Activated B cell treated with CpG ODN at 0.5 μM for 24 hours (primary cell): ENCODE results near the gene MDM2. TPM values are rescaled to one million over a fixed set of nuclear protein-coding genes. Genes with fewer than 3 reads are reported as not detected.
A peak's percentile ranks its signal among the peaks of the same experiment; 100 is the strongest.

Source experiments
- ATAC-seq: fragments of 200-7000 bp; cut with Tn5 transposase; one replicate; pipeline ENCODE4 v1.10.0; 2021; ENCODE audit warnings: low read depth, mild to moderate bottlenecking, moderate library complexity
- CTCF ChIA-PET: fragments of 350-600 bp; sonication (Branson Sonifier 250); formaldehyde crosslinking; loops from one replicate; lab custom pipeline; 2021; ENCODE audit warnings: antibody characterized with exemption; lab: Charles Lee
- POLR2A ChIA-PET: fragments of 350-600 bp; sonication (Branson Sonifier 250); formaldehyde crosslinking; loops from one replicate; lab custom pipeline; 2021; ENCODE audit warnings: antibody characterized with exemption; lab: Charles Lee
- DNase-seq: peaks from one replicate; pipeline ENCODE4 v3.0.0; 2022
- H3K27ac Mint-ChIP-seq: one replicate; pipeline ENCODE4 v1.8.0; 2020; ENCODE audit warnings: mixed read lengths
- H3K27me3 Mint-ChIP-seq: one replicate; pipeline ENCODE4 v1.8.0; 2021; ENCODE audit warnings: mixed read lengths
- H3K36me3 Mint-ChIP-seq: one replicate; pipeline ENCODE4 v1.8.0; 2021; ENCODE audit warnings: low read depth, mixed read lengths
- H3K4me1 Mint-ChIP-seq: one replicate; pipeline ENCODE4 v1.8.0; 2021; ENCODE audit warnings: mixed read lengths
- H3K4me3 Mint-ChIP-seq: one replicate; pipeline ENCODE4 v1.8.0; 2020; ENCODE audit warnings: mild to moderate bottlenecking, mixed read lengths
- H3K9me3 Mint-ChIP-seq: one replicate; pipeline ENCODE4 v1.8.0; 2020; ENCODE audit warnings: mixed read lengths
- intact Hi-C: fragments of 100-400 bp; cut with micrococcal nuclease; formaldehyde crosslinking; loops from one replicate; pipeline ENCODE4 v1.15.1; 2024
- total RNA-seq: library from RNA; stranded (reverse); gene quantifications from 2 replicates; pipeline ENCODE4 v1.2.3, GENCODE V29; 2022
- TF ChIP-seq, protein P1 (sequence below): fragments of 200-600 bp; IDR thresholded peaks from one replicate; pipeline ENCODE4 v1.8.0; 2022; ENCODE audit warnings: antibody characterized with exemption, mild to moderate bottlenecking

Gene MDM2
- total RNA-seq, 1 donor from 2014 or later: 90.8 TPM

- no peak overlapping the region for H3K4me3 Mint-ChIP-seq
- DNase-seq (no peak), ATAC-seq (peak; percentile 89)
- no peak overlapping the region for H3K27ac Mint-ChIP-seq
- POLR2A ChIA-PET: interaction anchor here (1.9 kb wide), 1 partner anchor 15 kb away, joined by 6 read pairs; the partner anchor contains the start of gene MDM2
- CTCF ChIA-PET: no interaction called here
- no peaks in the 10 kb centered on the region for H3K36me3 Mint-ChIP-seq
- H3K9me3 Mint-ChIP-seq: no peaks in the 10 kb centered on the region
- TF ChIP-seq, protein P1, sequence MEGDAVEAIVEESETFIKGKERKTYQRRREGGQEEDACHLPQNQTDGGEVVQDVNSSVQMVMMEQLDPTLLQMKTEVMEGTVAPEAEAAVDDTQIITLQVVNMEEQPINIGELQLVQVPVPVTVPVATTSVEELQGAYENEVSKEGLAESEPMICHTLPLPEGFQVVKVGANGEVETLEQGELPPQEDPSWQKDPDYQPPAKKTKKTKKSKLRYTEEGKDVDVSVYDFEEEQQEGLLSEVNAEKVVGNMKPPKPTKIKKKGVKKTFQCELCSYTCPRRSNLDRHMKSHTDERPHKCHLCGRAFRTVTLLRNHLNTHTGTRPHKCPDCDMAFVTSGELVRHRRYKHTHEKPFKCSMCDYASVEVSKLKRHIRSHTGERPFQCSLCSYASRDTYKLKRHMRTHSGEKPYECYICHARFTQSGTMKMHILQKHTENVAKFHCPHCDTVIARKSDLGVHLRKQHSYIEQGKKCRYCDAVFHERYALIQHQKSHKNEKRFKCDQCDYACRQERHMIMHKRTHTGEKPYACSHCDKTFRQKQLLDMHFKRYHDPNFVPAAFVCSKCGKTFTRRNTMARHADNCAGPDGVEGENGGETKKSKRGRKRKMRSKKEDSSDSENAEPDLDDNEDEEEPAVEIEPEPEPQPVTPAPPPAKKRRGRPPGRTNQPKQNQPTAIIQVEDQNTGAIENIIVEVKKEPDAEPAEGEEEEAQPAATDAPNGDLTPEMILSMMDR: no peak
- peaks cover 8% of the 10 kb centered on the region for H3K4me1 Mint-ChIP-seq
- intact Hi-C loops: no loop called here
- H3K27me3 Mint-ChIP-seq: no peaks in the 10 kb centered on the region
These were observed 15.0 kb upstream of the MDM2 start for GRCh38 chr12:68792952-68793351.

- DNase-seq (no peak), ATAC-seq (no peak)
- no peak overlapping the region for H3K27ac Mint-ChIP-seq
- no peaks in the 10 kb centered on the region for H3K27me3 Mint-ChIP-seq
- ChIA-PET CTCF (no interaction called here), POLR2A (interaction anchor here (1.9 kb wide), 1 partner anchor 15 kb away, joined by 6 read pairs; the partner anchor contains the start of gene MDM2)
- intact Hi-C loops: no loop called here
- H3K4me3 Mint-ChIP-seq: no peak overlapping the region
- no peaks in the 10 kb centered on the region for H3K36me3 Mint-ChIP-seq
- peaks cover 6% of the 10 kb centered on the region for H3K4me1 Mint-ChIP-seq
- no peaks in the 10 kb centered on the region for H3K9me3 Mint-ChIP-seq
- TF ChIP-seq, protein P1: no peak
These were observed 14.5 kb upstream of the MDM2 start for GRCh38 chr12:68793436-68793835.

DNA sequence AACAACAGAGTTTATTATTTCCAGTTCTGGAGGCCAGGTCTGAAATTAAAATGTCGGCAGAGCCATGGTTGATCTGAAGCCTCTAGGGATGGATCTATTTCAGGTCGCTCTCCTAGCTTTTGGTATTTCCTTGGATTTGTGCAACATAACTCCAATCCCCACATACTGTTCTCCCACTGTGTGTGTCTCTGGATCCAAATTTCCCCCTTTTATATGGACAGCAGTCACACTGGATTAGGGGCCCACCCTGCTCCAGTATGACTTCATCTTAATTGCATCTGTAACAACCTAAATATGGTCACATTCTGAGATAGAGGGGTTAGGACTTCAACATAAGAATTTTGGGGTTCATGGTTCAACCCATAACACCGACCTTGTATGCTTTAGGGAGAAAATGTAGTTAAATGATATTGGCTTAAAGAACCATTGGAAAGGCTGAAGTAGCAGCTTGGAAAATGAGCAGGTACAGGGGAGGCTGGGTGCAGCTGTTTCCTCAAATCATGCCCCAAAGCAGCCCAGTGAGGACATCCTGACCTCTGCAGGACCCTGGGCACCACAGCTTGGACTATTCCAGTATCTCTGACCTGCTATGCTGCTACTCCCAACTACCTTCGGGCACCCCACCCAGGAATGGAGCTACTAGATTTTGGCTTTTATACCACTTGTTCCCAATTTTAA, 13.9 kb upstream of the MDM2 start:
- Mint-ChIP-seq H3K9me3 (no peaks in the 10 kb centered on the region), H3K36me3 (no peaks in the 10 kb centered on the region), H3K4me1 (peaks cover 5% of the 10 kb centered on the region), H3K27me3 (no peaks in the 10 kb centered on the region), H3K4me3 (no peak overlapping the region), H3K27ac (no peak overlapping the region)
- CTCF ChIA-PET: interaction anchor here (0.5 kb wide), 1 partner anchor 13 kb away, joined by 3 read pairs; no protein-coding TSS in a partner anchor
- DNase-seq (no peak), ATAC-seq (no peak)
- TF ChIP-seq, protein P1: no peak
- intact Hi-C loops: no loop called here
- POLR2A ChIA-PET: interaction anchor here (1.9 kb wide), 1 partner anchor 14 kb away, joined by 6 read pairs; the partner anchor contains the start of gene MDM2

- ChIA-PET POLR2A (no interaction called here), CTCF (no interaction called here)
- intact Hi-C loops: no loop called here
- ATAC-seq: no peak
- H3K27me3 Mint-ChIP-seq: no peaks in the 10 kb centered on the region
- no peak for DNase-seq
- H3K9me3 Mint-ChIP-seq: no peaks in the 10 kb centered on the region
- peaks cover 3% of the 10 kb centered on the region for H3K4me1 Mint-ChIP-seq
- no peak overlapping the region for H3K4me3 Mint-ChIP-seq
- no peaks in the 10 kb centered on the region for H3K36me3 Mint-ChIP-seq
- no peak overlapping the region for H3K27ac Mint-ChIP-seq
- TF ChIP-seq, protein P1: no peak
These were observed 13.2 kb upstream of the MDM2 start for GRCh38 chr12:68794653-68795251.

GRCh38 chr12:68796399-68796798, 11.6 kb upstream of the MDM2 start:
- ChIA-PET POLR2A (interaction anchor here (0.7 kb wide), 1 partner anchor 9 kb away, joined by 5 read pairs; no protein-coding TSS in a partner anchor), CTCF (interaction anchor here (0.9 kb wide), 1 partner anchor 12 kb away, joined by 4 read pairs; the partner anchor contains the start of gene MDM2)
- TF ChIP-seq, protein P1: no peak
- no peaks in the 10 kb centered on the region for H3K4me1 Mint-ChIP-seq
- intact Hi-C loops: no loop called here
- DNase-seq (no peak), ATAC-seq (no peak)
- no peak overlapping the region for H3K27ac Mint-ChIP-seq
- H3K4me3 Mint-ChIP-seq: no peak overlapping the region
- H3K36me3 Mint-ChIP-seq: no peaks in the 10 kb centered on the region
- no peaks in the 10 kb centered on the region for H3K27me3 Mint-ChIP-seq
- no peaks in the 10 kb centered on the region for H3K9me3 Mint-ChIP-seq
